K562 (cell line): Measurements from ENCODE around the gene TAPBPL. TPM values are rescaled to one million over a fixed set of nuclear protein-coding genes. Genes with fewer than 3 reads are reported as not detected.
A peak's percentile ranks its signal among the peaks of the same experiment; 100 is the strongest.

ENCODE experiments used
- CC2D1A ChIP-seq: fragments of 450-650 bp; IDR thresholded peaks from 2 replicates; pipeline ENCODE4 v1.6.1; 2017; ENCODE audit warnings: mild to moderate bottlenecking
- CREB1 ChIP-seq, 2 experiments: sonication (generic) in 1 of 2; formaldehyde crosslinking in 1 of 2; IDR thresholded peaks; 2 replicates each; pipeline versions ENCODE4 v1.6.1 to v1.8.0; 2012 to 2022; ENCODE audit warnings: inconsistent platforms in 1 of 2, mild to moderate bottlenecking in 1 of 2, missing genetic modification reagents in 1 of 2, moderate library complexity in 1 of 2
- EGR1 ChIP-seq: fragments of 450-650 bp; conservative IDR thresholded peaks from 2 replicates; pipeline ENCODE4 v1.6.1; 2017; ENCODE audit warnings: mild to moderate bottlenecking
- ETV5 ChIP-seq: sonication (generic); formaldehyde crosslinking; IDR thresholded peaks from 2 replicates; pipeline ENCODE4 v1.4.0; 2020; ENCODE audit warnings: low read depth, mild to moderate bottlenecking, missing genetic modification reagents
- FIP1L1 ChIP-seq: fragments of 200-400 bp; formaldehyde crosslinking; IDR thresholded peaks from 2 replicates; pipeline ENCODE4 v1.6.1; 2018; ENCODE audit warnings: mild to moderate bottlenecking, low read depth, low read length; ENCODE audit not compliant: poor library complexity, severe bottlenecking
- GABPB1 ChIP-seq: sonication (generic); formaldehyde crosslinking; IDR thresholded peaks from 2 replicates; pipeline ENCODE4 v1.8.0; 2022; ENCODE audit warnings: mild to moderate bottlenecking, missing genetic modification reagents
- HCFC1 ChIP-seq: IDR thresholded peaks from 2 replicates; pipeline ENCODE4 v1.6.1; 2012; ENCODE audit warnings: low read depth, low read length, improper control_type of control experiment
- ILF3 ChIP-seq: fragments of 450-650 bp; IDR thresholded peaks from 2 replicates; pipeline ENCODE4 v1.6.1; 2018; ENCODE audit warnings: antibody characterized with exemption, mild to moderate bottlenecking, moderate library complexity, borderline replicate concordance
- MTA1 ChIP-seq: fragments of 450-650 bp; IDR thresholded peaks from 2 replicates; pipeline ENCODE4 v1.6.1; 2017; ENCODE audit warnings: borderline replicate concordance
- MXI1 ChIP-seq: IDR thresholded peaks from 2 replicates; pipeline ENCODE4 v1.6.1; 2011; ENCODE audit warnings: low read depth, mild to moderate bottlenecking, improper control_type of control experiment, low read length
- NCOR1 ChIP-seq: fragments of 450-650 bp; IDR thresholded peaks from 2 replicates; pipeline ENCODE4 v1.6.1; 2016; ENCODE audit warnings: mild to moderate bottlenecking, moderate library complexity
- PHF20 ChIP-seq: fragments of 450-650 bp; IDR thresholded peaks from 2 replicates; pipeline ENCODE4 v1.6.1; 2018; ENCODE audit not compliant: partially characterized antibody
- POLR2AphosphoS2 ChIP-seq: IDR thresholded peaks from 2 replicates; pipeline ENCODE4 v1.6.1; 2012; ENCODE audit warnings: low read length, improper control_type of control experiment
- RBFOX2 ChIP-seq: fragments of 200-400 bp; formaldehyde crosslinking; IDR thresholded peaks from 2 replicates; pipeline ENCODE4 v1.6.1; 2017; ENCODE audit warnings: low read depth, mild to moderate bottlenecking, low read length, moderate library complexity
- RCOR1 ChIP-seq, 2 experiments: IDR thresholded peaks; 2 replicates each; pipeline ENCODE4 v1.6.1; 2012; ENCODE audit warnings: low read depth in 2 of 2, low read length in 2 of 2, borderline replicate concordance in 1 of 2, improper control_type of control experiment in 1 of 2
- SP1 ChIP-seq: sonication (generic); formaldehyde crosslinking; IDR thresholded peaks from 2 replicates; pipeline ENCODE4 v1.8.1; 2022; ENCODE audit warnings: mild to moderate bottlenecking, missing genetic modification reagents
- TAF1 ChIP-seq: IDR thresholded peaks from 2 replicates; pipeline ENCODE4 v1.6.1; 2011; ENCODE audit warnings: mild to moderate bottlenecking, low read length, moderate library complexity; ENCODE audit not compliant: insufficient read depth, control insufficient read depth, severe bottlenecking; ENCODE audit errors: extremely low read depth
- ZBTB7A ChIP-seq: IDR thresholded peaks from 2 replicates; pipeline ENCODE4 v1.6.1; 2011; ENCODE audit warnings: low read depth, mild to moderate bottlenecking, low read length, moderate library complexity, borderline replicate concordance; ENCODE audit not compliant: control insufficient read depth
- ZNF583 ChIP-seq: fragments of 250-450 bp; sonication (Bioruptor Pico); IDR thresholded peaks from 2 replicates; pipeline ENCODE4 v1.4.0; 2020
- polyA plus RNA-seq, 8 experiments: library from polyadenylated mRNA; depleted of rRNA in 4 of 8; stranded (reverse) in 5 of 8; unstranded in 3 of 8; fragments of >200 nt; fragmentation: Nextera tagmentation in 2 of 8; fragmentation: Illumina TruSeq in 1 of 8; extraction: Ambion mirVana in 2 of 8; extraction: Trizol in 1 of 8; gene quantifications; 2 replicates each; pipeline versions ENCODE4 v1.2.1 to v1.2.3, GENCODE V29; 2011 to 2014; ENCODE audit warnings: inconsistent platforms in 1 of 8, missing spikeins in 1 of 8
- total RNA-seq, 7 experiments: library from RNA; depleted of rRNA in 6 of 7; stranded (reverse); fragments of >200 nt in 6 of 7; fragmentation: Illumina TruSeq in 2 of 7; extraction: Trizol in 2 of 7; gene quantifications; 2 replicates each; pipeline versions ENCODE4 v1.2.1 to v1.2.3, GENCODE V29; 2011 to 2021; ENCODE audit warnings: low replicate concordance in 1 of 7
- TF ChIP-seq, protein P1 (sequence below): sonication (generic); formaldehyde crosslinking; IDR thresholded peaks from 2 replicates; pipeline ENCODE4 v1.8.1; 2023; ENCODE audit warnings: mild to moderate bottlenecking, missing genetic modification reagents
- TF ChIP-seq, protein P2 (sequence below): fragments of 450-650 bp; IDR thresholded peaks from 2 replicates; pipeline ENCODE4 v1.7.1; 2018; ENCODE audit warnings: mild to moderate bottlenecking, low read depth; ENCODE audit not compliant: partially characterized antibody
- TF ChIP-seq, protein P3 (sequence below): fragments of 200-800 bp; sonication (Bioruptor generic); IDR thresholded peaks from 2 replicates; pipeline ENCODE4 v1.6.1; 2017; ENCODE audit warnings: missing genetic modification characterization, missing compliant biosample characterization

TAPBPL gene
- total and polyA plus RNA-seq, 9 of the 15 experiments (the other 6 are each of a cell fraction or from before 2014, with no cell fraction given), result 0.29 to 1.6 (median 0.45) TPM

DNA sequence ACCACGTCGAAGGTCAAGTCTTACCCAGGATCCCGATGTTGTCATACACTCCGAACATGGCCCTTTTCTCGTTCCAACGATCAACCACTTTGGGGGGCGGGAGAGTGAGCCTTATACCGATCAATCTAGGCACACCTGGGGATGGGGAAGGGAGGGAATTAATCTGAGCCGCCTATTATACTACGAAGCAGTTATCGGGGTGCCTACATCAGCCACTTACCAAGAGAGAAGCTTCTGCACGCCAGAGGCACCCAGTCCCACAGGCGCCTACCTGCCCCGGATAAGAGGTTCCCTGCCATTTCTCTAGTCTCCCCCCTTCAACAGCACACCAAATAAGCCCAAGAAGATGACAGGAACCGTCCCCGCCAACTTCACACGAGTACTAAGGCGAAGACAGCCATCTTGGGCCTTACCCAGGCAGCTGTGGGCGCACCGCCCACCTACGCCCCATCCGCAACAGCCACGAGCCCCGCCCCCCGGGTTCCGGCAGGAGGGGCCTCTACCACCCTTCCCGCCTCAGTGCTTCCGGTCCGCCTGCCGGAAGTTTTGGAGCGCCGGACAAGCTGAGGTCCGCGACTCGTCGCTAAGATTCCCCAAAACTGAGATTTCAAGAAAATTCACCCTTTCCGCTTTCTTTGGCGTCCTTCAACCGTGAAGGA, 41.1 kb downstream of the TAPBPL start, which contains the start of gene MRPL51 (continued):
- peak; percentile 95 for TF ChIP-seq GABPB1 (CRISPR knock-in tag)
- TF ChIP-seq RCOR1 (IDR thresholded peaks at IDR 0.05; ENCODE audit: borderline replicate concordance in 1 of 2, low read depth in 2 of 2, low read length in 2 of 2), result peak; percentile 43 to 75; a peak in 3 of 4 replicates
- peak; percentile 85 for TF ChIP-seq RBFOX2
- TF ChIP-seq CC2D1A, result no peak
- TF ChIP-seq, protein P1, sequence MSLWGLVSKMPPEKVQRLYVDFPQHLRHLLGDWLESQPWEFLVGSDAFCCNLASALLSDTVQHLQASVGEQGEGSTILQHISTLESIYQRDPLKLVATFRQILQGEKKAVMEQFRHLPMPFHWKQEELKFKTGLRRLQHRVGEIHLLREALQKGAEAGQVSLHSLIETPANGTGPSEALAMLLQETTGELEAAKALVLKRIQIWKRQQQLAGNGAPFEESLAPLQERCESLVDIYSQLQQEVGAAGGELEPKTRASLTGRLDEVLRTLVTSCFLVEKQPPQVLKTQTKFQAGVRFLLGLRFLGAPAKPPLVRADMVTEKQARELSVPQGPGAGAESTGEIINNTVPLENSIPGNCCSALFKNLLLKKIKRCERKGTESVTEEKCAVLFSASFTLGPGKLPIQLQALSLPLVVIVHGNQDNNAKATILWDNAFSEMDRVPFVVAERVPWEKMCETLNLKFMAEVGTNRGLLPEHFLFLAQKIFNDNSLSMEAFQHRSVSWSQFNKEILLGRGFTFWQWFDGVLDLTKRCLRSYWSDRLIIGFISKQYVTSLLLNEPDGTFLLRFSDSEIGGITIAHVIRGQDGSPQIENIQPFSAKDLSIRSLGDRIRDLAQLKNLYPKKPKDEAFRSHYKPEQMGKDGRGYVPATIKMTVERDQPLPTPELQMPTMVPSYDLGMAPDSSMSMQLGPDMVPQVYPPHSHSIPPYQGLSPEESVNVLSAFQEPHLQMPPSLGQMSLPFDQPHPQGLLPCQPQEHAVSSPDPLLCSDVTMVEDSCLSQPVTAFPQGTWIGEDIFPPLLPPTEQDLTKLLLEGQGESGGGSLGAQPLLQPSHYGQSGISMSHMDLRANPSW (CRISPR knock-in tag), result no peak
- TF ChIP-seq CREB1 (IDR thresholded peaks at IDR 0.05), result no peak
- TF ChIP-seq CREB1 (CRISPR knock-in tag; IDR thresholded peaks at IDR 0.05), result peak; percentile 52
- no peak for TF ChIP-seq ILF3
- TF ChIP-seq MXI1, result peak; percentile 52; the same call in 1 of the 2 replicates
- TF ChIP-seq ZNF583 (CRISPR knock-in tag), result no peak
- 0 out of 2 replicates have a peak, but pooled peaks have one; percentile 57 for TF ChIP-seq POLR2AphosphoS2
- peak; percentile 90 for TF ChIP-seq EGR1
- no peak for TF ChIP-seq MTA1
- TF ChIP-seq NCOR1, result 0 out of 2 replicates have a peak, but pooled peaks have one; percentile 16
- TF ChIP-seq, protein P2, sequence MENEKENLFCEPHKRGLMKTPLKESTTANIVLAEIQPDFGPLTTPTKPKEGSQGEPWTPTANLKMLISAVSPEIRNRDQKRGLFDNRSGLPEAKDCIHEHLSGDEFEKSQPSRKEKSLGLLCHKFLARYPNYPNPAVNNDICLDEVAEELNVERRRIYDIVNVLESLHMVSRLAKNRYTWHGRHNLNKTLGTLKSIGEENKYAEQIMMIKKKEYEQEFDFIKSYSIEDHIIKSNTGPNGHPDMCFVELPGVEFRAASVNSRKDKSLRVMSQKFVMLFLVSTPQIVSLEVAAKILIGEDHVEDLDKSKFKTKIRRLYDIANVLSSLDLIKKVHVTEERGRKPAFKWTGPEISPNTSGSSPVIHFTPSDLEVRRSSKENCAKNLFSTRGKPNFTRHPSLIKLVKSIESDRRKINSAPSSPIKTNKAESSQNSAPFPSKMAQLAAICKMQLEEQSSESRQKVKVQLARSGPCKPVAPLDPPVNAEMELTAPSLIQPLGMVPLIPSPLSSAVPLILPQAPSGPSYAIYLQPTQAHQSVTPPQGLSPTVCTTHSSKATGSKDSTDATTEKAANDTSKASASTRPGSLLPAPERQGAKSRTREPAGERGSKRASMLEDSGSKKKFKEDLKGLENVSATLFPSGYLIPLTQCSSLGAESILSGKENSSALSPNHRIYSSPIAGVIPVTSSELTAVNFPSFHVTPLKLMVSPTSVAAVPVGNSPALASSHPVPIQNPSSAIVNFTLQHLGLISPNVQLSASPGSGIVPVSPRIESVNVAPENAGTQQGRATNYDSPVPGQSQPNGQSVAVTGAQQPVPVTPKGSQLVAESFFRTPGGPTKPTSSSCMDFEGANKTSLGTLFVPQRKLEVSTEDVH, result peak; percentile 86
- TF ChIP-seq ZBTB7A, result peak; percentile 45; the same call in 1 of the 2 replicates
- TF ChIP-seq, protein P3, sequence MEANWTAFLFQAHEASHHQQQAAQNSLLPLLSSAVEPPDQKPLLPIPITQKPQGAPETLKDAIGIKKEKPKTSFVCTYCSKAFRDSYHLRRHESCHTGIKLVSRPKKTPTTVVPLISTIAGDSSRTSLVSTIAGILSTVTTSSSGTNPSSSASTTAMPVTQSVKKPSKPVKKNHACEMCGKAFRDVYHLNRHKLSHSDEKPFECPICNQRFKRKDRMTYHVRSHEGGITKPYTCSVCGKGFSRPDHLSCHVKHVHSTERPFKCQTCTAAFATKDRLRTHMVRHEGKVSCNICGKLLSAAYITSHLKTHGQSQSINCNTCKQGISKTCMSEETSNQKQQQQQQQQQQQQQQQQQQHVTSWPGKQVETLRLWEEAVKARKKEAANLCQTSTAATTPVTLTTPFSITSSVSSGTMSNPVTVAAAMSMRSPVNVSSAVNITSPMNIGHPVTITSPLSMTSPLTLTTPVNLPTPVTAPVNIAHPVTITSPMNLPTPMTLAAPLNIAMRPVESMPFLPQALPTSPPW (CRISPR knock-in tag), result peak; percentile 80
- peak; percentile 74 for TF ChIP-seq SP1 (CRISPR knock-in tag)
- TF ChIP-seq ETV5, result peak; percentile 79
- no peak for TF ChIP-seq FIP1L1
- peak; percentile 85 for TF ChIP-seq PHF20
- TF ChIP-seq TAF1, result peak; percentile 88
- TF ChIP-seq HCFC1, result peak; percentile 67; the same call in 1 of the 2 replicates
